ENCODE measurements around the gene YARS1. TPM values are rescaled to one million over a fixed set of nuclear protein-coding genes. Genes with fewer than 3 reads are reported as not detected.
A peak's percentile ranks its signal among the peaks of the same experiment; 100 is the strongest.

The YARS1 gene
- total RNA-seq, 1 experiment from 2014 or later = 115 TPM

DNA sequence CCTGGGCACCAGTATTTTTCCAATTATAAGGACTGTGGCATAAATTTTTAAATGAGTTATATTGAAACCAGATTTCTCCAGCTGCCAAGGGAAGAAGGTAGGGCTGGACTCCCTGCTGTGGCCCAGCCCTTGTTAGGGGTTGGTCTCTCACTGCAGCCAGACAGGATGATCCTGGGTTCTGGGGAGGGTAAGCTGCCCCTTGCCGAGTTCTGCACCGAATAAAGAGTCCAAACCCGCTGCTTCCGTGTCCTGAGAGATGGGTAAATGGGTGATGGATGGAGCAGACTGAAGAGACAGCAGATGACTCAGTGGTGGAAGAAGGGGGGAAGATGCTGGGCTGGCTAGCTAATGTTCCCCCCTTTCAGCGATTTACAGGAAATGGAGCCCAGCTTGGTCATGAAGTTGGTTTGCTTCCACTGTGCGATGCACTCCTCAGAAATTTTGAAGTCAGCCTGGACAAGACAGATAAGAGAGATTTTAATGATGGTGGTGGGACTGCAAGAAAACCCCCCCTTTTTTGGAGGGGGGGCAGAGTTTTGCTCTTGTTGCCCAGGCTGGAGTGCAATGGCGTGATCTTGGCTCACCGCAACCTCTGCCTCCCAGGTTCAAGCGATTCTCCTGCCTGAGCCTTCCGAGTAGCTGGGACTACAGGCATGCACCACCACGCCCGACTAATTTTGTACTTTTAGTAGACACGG is 41.4 kb downstream of the YARS1 start:
- no peak overlapping the region for H3K9ac ChIP-seq (ENCODE audit: low read length)
- POLR2A ChIA-PET (ENCODE audit: unreplicated experiment) = interaction anchor here (0.5 kb wide), 1 partner anchor 165 kb away, joined by 4 read pairs; no protein-coding TSS in a partner anchor

GRCh38 chr1:32774950-32775634 is 42.1 kb downstream of the YARS1 start:
- no peaks in the 10 kb centered on the region for H3K9me2 ChIP-seq (replicated peaks; ENCODE audit: low read length)
- H3K79me2 ChIP-seq (ENCODE audit: low read length) = no peaks in the 10 kb centered on the region
- intact Hi-C loops (cut with micrococcal nuclease) = no loop called here
- peaks cover 33% of the 10 kb centered on the region; the same call in 1 of the 2 replicates for H3K36me3 ChIP-seq (ENCODE audit: low read depth, low read length)
- H3K9ac ChIP-seq (ENCODE audit: low read length) = no peak overlapping the region
- no peak overlapping the region for H3K4me2 ChIP-seq (ENCODE audit: low read length)
- peak; percentile 49 for ATAC-seq
- CTCF ChIA-PET = interaction anchor here (4.1 kb wide), 1 partner anchor 63 kb away, joined by 43 read pairs; no protein-coding TSS in a partner anchor
- peak overlapping the region; percentile 42 for H3K27ac ChIP-seq (ENCODE audit: low read length)
- H2AFZ ChIP-seq (ENCODE audit: low read length) = no peak overlapping the region
- TSS peak; percentile 55 for BruUV-seq (replicated peaks)
- no peaks in the 10 kb centered on the region for H4K20me1 ChIP-seq (ENCODE audit: low read length)
- H3K9me3 ChIP-seq (ENCODE audit: low read length) = no peaks in the 10 kb centered on the region
- H3K4me3 ChIP-seq (ENCODE audit: low read length) = no peak overlapping the region
- no peaks in the 10 kb centered on the region for H3K27me3 ChIP-seq (ENCODE audit: low read length)
- POLR2A ChIA-PET (ENCODE audit: unreplicated experiment) = interaction anchor here (0.5 to 1.0 kb wide), 2 partner anchors 124 to 164 kb away, joined by 3 to 4 read pairs; no protein-coding TSS in a partner anchor
- no peaks in the 10 kb centered on the region for H3F3A ChIP-seq (ENCODE audit: low read length, unreplicated experiment)
- peak; percentile 70 for DNase-seq
- peaks cover 12% of the 10 kb centered on the region for H3K4me1 ChIP-seq (ENCODE audit: insufficient read depth, low read length)
- no peak for TF ChIP-seq EZH2phosphoT487 (IDR thresholded peaks at IDR 0.05; ENCODE audit: borderline replicate concordance, low read length)
- TF ChIP-seq CTCF (conservative IDR thresholded peaks at IDR 0.05; ENCODE audit: low read depth, low read length) = no peak
- no peak for TF ChIP-seq EZH2 (IDR thresholded peaks at IDR 0.05; ENCODE audit: low read length, unreplicated experiment)

More for the DNA sequence above, 41.4 kb downstream of the YARS1 start:
- CTCF ChIA-PET = interaction anchor here (4.1 kb wide), 1 partner anchor 63 kb away, joined by 43 read pairs; no protein-coding TSS in a partner anchor
- no peak for DNase-seq
- ATAC-seq = peak; percentile 1
- no peaks in the 10 kb centered on the region for H3K9me3 ChIP-seq (ENCODE audit: low read length)
- H2AFZ ChIP-seq (ENCODE audit: low read length) = no peak overlapping the region
- no peak overlapping the region for H3K4me3 ChIP-seq (ENCODE audit: low read length)
- no peaks in the 10 kb centered on the region for H4K20me1 ChIP-seq (ENCODE audit: low read length)
- peak overlapping the region; percentile 42 for H3K27ac ChIP-seq (ENCODE audit: low read length)
- H3K79me2 ChIP-seq (ENCODE audit: low read length) = no peaks in the 10 kb centered on the region
- no peak for TF ChIP-seq CTCF (conservative IDR thresholded peaks at IDR 0.05; ENCODE audit: low read depth, low read length)
- no peak for TF ChIP-seq EZH2 (IDR thresholded peaks at IDR 0.05; ENCODE audit: low read length, unreplicated experiment)
- no peak for TF ChIP-seq EZH2phosphoT487 (IDR thresholded peaks at IDR 0.05; ENCODE audit: borderline replicate concordance, low read length)
- peaks cover 37% of the 10 kb centered on the region; the same call in 1 of the 2 replicates for H3K36me3 ChIP-seq (ENCODE audit: low read depth, low read length)
- H3K9me2 ChIP-seq (replicated peaks; ENCODE audit: low read length) = no peaks in the 10 kb centered on the region
- no peak overlapping the region for H3K4me2 ChIP-seq (ENCODE audit: low read length)
- H3K27me3 ChIP-seq (ENCODE audit: low read length) = no peaks in the 10 kb centered on the region
- intact Hi-C loops (cut with micrococcal nuclease) = no loop called here
- no TSS peak for BruUV-seq (replicated peaks)
- peaks cover 18% of the 10 kb centered on the region for H3K4me1 ChIP-seq (ENCODE audit: insufficient read depth, low read length)
- no peaks in the 10 kb centered on the region for H3F3A ChIP-seq (ENCODE audit: low read length, unreplicated experiment)
